ENCODE measurements around the gene CAT.

Gene CAT

GRCh38 chr11:34458525-34458924 lies 19.8 kb downstream of the CAT start:
- H3K4me3 ChIP-seq (ENCODE audit: low read depth, low read length): no peak overlapping the region

GRCh38 chr11:34459507-34460162 lies 20.9 kb downstream of the CAT start:
- no peak overlapping the region for H3K4me3 ChIP-seq (ENCODE audit: low read depth, low read length)

- H3K4me3 ChIP-seq (ENCODE audit: low read depth, low read length): no peak overlapping the region
Measured at GRCh38 chr11:34460278-34460677, 21.5 kb downstream of the CAT start.

GRCh38 chr11:34461215-34461614 lies 22.5 kb downstream of the CAT start:
- no peak overlapping the region for H3K4me3 ChIP-seq (ENCODE audit: low read depth, low read length)

GRCh38 chr11:34464591-34465051 lies 25.9 kb downstream of the CAT start:
- no peak overlapping the region for H3K4me3 ChIP-seq (ENCODE audit: low read depth, low read length)

- no peak overlapping the region for H3K4me3 ChIP-seq (ENCODE audit: low read depth, low read length)
Measured at GRCh38 chr11:34466802-34467488, 28.2 kb downstream of the CAT start.

GRCh38 chr11:34468209-34468841 lies 29.6 kb downstream of the CAT start:
- H3K4me3 ChIP-seq (ENCODE audit: low read depth, low read length): no peak overlapping the region

GRCh38 chr11:34473603-34474169 lies 35.0 kb downstream of the CAT start:
- no peak overlapping the region for H3K4me3 ChIP-seq (ENCODE audit: low read depth, low read length)

- no peak overlapping the region for H3K4me3 ChIP-seq (ENCODE audit: low read depth, low read length)
Measured at GRCh38 chr11:34475656-34476055, 36.9 kb downstream of the CAT start.

GRCh38 chr11:34476849-34477248 lies 38.1 kb downstream of the CAT start:
- no peak overlapping the region for H3K4me3 ChIP-seq (ENCODE audit: low read depth, low read length)

- no peak overlapping the region for H3K4me3 ChIP-seq (ENCODE audit: low read depth, low read length)
Measured at GRCh38 chr11:34478845-34479663, 40.3 kb downstream of the CAT start.

GRCh38 chr11:34480314-34480713 lies 41.6 kb downstream of the CAT start:
- no peak overlapping the region for H3K4me3 ChIP-seq (ENCODE audit: low read depth, low read length)

- no peak overlapping the region for H3K4me3 ChIP-seq (ENCODE audit: low read depth, low read length)
Measured at GRCh38 chr11:34481307-34481706, 42.6 kb downstream of the CAT start.

- H3K4me3 ChIP-seq (ENCODE audit: low read depth, low read length): no peak overlapping the region
Measured at GRCh38 chr11:34483106-34483874, 44.6 kb downstream of the CAT start.

GRCh38 chr11:34487430-34487829 lies 48.7 kb downstream of the CAT start:
- H3K4me3 ChIP-seq (ENCODE audit: low read depth, low read length): no peak overlapping the region

GRCh38 chr11:34488855-34489557 lies 50.3 kb downstream of the CAT start:
- no peak overlapping the region for H3K4me3 ChIP-seq (ENCODE audit: low read depth, low read length)

GRCh38 chr11:34490304-34490703 lies 51.6 kb downstream of the CAT start:
- H3K4me3 ChIP-seq (ENCODE audit: low read depth, low read length): no peak overlapping the region

- H3K4me3 ChIP-seq (ENCODE audit: low read depth, low read length): no peak overlapping the region
Measured at GRCh38 chr11:34492806-34493414, 54.2 kb downstream of the CAT start.

GRCh38 chr11:34493468-34493867 lies 54.7 kb downstream of the CAT start:
- H3K4me3 ChIP-seq (ENCODE audit: low read depth, low read length): no peak overlapping the region
